HG03342 (cell line): ENCODE measurements around the gene RBM28.
"Not testable (repeated sequence)": the region's sequence is repeated elsewhere in the genome, so short reads cannot be mapped to it uniquely, and the experiment has no call there.

Source experiments
- ATAC-seq: cut with Tn5 transposase; IDR thresholded peaks from one replicate; pipeline ENCODE4 v1.9.1; 2021; ENCODE audit warnings: mild to moderate bottlenecking, moderate library complexity; ENCODE audit not compliant: unreplicated experiment

Gene RBM28

DNA sequence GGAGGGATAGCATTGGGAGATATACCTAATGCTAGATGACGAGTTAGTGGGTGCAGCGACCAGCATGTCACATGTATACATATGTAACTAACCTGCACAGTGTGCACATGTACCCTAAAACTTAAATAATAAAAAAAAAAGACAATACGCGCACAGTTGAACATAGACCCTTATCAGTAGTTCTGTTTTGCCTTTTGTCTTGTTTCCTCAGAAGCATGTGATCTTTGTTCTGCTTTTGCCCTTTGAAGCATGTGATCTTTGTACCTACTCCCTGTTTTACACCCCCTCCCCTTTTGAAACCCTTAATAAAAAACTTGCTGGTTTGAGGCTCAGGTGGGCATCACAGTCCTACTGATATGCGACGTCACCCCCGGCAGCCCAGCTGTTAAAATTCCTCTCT, 45.7 kb downstream of the RBM28 start:
- not testable (repeated sequence) for ATAC-seq

DNA sequence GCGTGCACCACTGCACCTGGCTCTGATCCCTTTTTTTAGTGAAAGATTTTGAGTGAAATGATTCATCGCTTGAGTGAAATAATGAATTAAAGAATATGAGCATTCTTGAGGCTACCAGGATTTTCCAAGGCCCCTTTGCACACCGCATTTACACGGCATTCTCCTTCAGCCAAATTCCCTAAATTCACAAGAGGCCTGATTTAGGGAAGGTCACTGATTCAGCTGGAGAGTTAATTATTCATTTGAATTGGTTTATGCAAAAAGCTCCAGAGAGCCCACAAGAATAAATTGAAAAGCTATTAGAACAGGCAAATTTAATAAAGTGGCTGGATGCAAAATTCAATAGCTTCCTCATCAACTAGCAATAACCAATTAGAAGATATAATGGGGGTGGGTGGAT, 56.2 kb downstream of the RBM28 start:
- no peak for ATAC-seq

DNA sequence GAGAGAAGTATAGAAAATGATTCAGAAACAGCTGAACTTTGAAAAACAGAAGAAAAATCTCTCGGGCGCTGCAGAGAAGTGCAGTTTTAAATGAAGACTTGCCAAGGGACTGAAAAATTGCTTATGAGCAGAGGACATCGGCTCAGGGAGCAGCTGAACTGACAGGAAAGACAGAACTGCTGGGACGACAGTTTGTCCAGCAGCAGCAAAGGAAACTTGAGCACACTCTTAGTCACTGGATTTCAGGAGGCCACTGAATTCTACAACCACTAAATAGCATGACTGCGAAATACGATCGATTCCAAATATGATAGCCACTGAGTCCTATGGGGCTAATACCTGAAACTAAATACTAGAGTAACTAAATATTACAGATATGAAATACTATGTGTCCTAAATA, 59.6 kb downstream of the RBM28 start:
- no peak for ATAC-seq

DNA sequence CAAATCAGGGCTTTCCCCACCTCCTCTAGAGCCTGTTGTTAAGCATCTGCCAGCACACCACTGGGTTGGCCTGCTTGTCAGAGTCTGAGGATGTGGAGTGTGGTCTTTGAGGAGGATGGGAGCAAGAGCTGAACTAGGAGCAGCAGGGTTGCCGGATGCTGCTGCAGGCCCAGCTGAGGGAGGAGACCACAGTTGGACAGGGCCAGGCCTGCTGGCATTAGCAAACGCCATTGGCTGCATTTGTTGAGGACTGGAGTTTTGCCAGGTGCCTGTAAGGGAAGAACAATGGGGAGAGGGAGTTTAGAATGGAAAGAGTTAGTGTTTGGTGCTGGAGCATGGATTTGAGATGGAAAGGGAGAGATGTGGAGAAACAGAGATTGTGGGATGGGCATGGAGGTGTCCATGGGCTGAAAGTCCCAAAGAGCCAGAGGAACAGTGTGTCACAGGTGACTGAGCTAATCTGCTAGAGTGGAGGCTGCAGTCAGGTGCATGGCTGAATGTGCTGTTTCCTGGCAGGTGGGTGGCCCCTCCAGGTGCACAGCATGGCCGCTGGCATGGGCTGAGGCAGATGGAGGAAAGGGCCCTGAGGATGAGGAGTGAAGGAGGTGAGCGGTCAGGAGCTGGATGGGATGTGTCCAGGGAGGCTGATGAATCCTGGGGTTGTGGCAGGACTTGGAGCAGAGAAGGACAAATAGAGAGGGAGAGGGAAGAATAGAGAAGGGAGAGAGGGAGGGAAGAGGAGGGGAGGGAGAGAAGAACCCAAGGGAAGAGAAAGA, 61.9 kb downstream of the RBM28 start:
- ATAC-seq, result no peak

DNA sequence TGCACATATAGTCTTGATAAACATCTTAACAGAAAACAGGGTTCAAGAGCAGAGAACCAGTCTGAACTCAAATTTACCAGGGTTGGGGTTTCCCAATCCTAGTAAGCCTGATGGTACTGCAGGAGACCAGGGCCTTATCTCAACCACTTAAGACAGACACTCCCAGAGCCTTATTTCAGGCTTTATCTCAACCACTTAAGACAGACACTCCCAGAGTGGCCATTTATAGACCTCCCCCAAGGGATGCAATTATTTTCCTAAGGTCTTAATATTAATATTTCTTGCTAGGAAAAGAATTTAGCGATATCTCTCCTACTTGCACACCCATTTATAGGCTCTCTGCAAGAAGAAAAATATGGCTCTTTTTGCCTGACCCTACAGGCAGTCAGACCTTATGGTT, 63.3 kb downstream of the RBM28 start:
- not testable (repeated sequence) for ATAC-seq

DNA sequence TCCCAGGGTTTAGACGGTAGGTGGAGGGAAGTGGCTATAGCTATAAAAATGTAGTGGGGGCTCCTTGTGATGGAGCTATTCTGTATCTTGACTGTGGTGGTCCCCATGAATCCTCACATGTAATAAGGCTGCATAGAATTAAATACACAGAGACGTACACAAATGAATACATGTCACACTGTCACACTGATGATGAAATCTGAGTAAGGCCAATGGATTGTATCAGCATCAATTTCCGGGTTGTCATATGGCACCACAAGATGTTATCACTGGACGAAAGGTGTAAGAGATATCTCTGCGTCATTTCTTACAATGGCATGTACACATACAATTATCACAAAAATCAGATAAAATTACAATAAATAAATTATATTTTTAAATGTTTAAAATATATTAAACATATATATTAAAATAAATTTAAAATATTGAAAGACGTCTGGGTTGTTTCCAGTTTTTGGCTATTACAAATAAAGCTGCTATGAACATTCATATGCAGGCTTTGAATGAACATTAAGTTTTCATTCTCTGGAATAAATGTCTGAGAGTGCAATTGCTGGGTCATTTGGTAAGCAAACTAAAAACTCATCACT, 64.5 kb downstream of the RBM28 start:
- ATAC-seq, result no peak

DNA sequence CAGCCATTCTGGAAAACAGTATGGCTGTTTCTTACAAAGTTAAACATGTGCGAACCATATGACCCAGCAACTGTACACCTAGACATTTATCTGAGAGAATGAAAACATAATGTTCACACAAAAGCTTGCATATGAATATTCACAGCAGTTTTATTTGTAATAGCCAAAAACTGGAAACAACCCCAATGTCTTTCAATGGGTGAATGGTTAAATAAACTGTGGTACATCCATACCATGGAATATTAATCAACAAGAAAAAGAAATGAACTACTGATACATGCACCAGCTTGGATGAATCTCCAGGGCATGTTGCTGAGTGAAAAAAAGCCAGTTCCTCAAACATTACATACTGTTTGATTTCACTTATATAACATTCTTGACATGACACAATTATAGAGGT, 65.3 kb downstream of the RBM28 start:
- ATAC-seq, result no peak

DNA sequence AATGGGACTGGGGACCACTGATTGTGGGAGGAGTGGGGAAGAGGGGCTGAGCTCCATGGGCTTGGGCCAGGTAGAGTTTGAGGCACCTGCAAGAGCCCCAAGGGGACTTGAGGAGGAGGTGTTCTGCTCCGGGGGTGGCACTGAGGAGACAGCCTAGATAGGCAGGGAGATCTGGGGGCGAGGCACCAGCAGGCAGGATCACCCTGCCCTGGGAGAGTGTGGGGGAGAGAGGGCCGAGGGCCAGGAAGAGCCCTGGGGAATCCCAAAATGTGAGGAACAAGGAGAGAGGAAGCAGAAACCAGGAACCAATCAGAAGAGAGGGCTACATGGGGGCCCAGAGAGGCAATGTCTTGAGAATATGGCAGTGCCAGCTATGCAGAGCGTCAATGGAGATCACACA, 68.0 kb downstream of the RBM28 start:
- no peak for ATAC-seq

DNA sequence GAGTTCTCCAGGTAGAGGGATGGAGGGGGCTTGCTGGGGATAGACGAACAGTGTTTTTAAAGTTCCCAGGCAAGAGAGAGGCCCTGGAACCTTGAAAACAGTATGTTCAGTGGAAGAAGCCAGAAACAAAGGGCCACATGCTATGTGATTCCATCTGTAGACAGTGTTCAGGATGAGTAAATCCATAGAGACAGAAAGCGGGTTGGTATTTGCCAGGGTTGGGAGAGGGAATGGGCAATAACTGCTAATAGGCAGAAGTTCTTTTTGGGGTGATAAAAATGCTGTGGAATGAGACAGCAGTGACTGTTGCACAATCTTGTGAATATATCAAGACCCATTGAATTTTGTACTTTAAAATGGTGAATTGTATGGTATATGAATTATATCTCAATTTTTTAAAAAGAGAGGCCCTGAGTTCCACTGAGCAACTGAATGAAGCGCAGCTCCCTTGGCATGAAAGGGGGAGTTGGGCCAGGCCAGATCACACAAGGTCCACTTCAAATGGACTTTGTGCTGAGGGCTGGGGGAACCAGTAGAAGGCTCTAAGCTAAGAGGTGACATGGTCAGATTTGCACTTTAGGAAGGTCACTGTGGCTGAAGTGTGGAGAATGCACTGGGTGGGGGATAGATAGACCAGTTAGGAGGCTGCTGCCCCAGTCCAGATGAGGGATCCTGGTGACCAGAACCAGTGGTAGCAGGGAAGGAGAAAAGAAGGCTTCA, 68.7 kb downstream of the RBM28 start:
- no peak for ATAC-seq

DNA sequence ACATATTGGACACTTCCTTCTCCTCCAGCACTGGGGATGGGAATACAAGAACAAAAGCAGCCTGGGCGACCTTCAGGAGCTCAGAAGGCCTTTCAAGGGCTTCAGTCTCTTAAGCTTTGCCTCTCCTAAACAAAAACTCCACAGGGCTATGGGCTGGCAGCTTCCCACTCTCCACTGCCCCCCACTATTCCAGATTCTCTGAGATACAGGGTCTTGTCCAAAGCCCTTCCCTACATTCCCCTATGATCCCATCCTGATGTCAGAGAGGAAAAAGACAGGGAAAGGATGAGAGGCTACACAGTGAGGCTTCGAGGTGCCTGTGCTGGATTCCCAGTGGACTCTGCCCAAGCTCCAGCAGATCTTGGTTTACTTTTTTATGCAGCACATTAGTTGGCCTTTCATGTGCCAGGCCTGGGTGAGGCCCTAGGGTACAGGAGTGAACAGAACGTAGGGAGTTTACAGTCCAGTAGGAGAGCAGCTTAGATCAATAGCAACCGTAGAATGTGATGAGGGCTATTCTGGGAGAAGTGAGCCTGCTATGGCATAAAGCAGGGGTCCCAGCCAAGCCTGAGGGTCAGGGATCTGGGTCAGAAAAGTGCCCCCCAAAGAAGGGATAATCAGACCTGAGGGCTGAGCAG, 69.3 kb downstream of the RBM28 start:
- no peak for ATAC-seq

DNA sequence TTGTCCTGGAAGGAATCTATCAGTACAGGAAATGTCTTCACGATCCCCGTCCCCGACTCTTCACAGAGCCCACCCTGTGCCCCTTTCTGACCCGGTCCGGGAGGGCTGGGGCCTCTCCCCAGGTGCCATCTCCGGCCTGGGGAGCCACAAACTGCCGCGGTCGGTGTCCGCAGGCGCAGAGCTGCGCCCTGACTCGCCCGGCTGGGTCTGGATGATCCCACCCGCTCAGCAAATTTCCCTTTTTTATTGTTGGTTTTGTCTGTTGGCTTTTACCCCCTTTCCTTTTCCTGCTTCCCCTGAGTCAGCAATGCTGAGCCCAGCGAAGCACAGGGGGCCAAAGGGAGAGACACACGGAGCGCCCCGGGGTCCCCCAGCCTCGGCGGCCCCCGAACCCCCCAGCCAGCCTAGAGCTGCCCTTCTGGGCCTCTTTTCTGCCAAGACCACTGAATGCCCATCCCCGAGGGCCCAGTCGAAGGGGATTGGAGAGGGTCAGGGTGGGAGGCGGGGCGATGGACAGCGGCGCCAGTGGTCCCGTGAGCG, 71.7 kb downstream of the RBM28 start:
- no peak for ATAC-seq

DNA sequence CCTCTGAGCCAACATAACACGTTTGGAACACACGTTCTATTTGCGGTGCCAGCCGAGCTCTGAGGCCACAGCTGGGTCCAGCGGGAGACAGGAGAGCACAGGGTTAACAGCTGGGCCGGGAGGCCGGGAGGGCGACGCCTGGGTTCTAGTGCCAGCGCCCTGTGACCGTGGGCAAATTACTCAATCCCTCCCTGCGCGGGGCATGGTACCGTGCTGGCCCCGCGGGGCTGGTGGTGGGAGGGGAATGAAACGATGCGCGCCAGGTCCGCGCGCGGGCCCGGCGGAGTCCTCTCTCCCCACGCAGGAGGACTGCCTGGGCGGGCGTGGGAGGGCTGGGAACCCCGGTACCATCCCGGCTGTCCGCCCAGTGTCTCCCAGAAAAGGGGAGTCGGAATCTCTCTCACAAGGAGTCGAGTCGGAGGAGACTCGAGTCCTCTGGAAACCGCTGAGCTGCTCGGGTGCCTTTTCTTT, 72.2 kb downstream of the RBM28 start:
- no peak for ATAC-seq

DNA sequence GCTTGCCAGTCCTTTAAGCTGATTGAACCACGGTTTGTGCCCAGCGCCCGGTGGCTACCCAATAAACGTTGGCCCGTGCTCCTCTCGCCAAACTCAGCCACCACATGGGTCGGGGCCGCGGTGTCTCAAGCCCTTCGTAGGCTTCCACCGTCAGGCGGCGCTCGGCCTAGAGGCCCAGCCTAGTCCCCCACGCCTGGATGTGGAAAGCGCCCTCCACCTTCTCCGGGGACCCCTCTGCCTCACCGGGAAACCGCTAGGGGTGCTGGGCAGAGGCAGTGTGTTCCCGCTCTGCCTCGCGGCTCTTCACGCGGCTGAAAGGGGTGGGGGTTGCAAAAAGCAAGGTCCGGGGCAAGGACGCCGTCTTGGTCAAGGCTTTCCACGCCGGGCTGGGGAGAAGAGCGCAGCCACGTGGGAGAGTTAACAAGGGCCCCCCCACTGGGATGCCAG, 72.9 kb downstream of the RBM28 start:
- ATAC-seq, result no peak

DNA sequence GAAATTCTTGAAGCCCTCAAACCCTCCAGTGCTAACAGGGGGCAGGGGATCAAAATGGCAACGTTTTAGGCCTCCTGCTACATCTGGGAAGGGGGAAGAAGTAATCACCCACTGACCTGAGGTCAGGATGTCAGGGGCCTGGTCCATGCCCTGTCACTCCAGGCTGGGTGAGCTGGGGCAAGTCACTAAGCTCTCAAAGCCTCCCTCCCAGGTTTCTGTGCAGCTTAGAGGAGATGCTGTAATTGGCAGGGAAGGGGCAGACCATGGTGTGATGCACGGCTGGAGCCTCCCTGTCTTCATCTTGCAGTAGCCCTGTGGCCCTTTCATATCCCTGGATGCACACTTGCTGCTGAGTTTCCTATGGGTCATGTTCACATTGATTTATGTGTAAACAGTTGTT, 75.5 kb downstream of the RBM28 start:
- no peak for ATAC-seq

DNA sequence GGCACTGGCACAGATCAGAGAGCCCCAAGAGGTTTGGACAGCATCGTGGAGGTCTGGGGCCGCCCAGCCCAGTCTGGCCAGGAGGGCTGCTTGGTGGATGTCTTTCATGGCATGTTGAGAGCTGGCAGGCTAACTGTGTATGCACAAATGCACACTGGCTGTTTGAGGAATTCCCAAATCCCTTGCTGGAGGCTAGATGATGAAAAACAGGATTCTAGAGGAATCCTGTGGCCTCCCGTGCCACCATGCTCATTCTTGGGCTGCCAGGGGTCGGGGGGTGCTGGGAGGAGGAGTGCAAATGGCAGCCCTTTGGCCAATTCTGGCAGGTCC, 76.1 kb downstream of the RBM28 start:
- ATAC-seq, result no peak

DNA sequence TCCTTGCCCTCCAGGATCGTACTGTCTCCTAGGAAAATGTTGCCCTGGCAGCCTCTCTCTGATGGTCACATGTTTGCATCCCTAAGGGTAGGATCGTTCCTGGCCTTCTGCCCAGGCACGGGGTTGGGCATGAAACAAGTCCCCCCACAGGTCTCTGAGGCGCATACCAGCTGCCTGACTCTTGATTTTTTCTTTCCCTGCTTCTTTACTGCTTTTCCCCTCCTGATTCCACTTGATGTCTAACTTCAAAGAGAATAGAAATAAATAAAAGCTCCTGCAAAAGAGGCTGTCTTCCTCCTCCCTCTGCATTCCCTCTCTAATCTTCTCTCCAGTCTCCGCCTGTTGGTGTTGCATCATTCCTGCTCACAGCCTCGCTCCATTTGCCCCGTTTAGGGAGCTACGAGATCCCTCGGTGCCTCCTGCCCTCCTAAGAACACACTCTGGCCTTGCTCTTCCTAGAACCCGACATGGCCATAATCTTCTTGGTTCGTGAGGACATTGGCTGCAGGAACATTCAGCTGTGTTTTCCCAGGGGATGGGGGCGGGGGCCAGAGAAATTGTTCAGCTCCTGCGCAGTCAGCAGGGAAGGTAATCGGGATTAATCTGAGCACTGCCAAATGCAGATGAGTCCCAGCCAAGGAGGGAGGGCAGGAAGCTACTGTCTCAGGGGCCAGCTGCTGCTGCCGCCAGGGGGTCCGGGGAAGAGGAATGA, 76.7 kb downstream of the RBM28 start:
- no peak for ATAC-seq

DNA sequence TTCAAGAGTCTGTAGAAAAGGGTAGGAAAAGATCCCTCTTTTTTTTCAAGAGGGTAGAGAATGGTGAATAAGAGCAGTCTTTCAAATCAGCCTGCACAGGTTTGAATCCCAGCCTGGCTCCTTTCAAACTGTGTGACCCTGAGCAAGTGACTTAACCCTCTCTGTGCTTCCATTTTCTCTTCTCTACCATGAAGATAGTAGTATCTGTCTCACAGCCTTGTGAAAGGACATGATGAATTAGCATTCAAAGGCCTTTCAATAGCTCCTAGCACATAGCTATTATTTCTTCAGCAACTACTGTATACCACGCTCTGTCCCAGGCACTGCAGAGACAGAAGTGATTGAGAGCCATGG, 77.2 kb downstream of the RBM28 start:
- ATAC-seq, result no peak

DNA sequence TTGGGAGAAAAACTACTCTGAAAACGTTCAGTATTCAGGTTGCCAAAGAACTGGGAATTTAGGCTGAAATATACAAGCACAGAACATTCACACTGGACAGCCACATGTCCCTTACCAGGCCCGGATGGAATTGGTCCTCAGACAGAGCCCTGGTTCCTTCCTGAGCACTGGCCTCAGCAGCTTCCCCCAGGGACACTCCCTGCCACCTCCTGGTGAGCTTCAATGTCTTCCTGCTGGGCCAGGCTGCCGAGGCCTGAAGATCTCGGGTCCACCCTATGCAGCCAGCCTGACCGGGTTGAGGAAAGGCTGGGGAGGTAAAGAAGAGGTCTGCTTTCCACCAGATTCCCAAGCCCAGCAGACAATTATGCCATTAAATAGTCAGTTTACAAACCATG, 77.8 kb downstream of the RBM28 start:
- ATAC-seq, result no peak

DNA sequence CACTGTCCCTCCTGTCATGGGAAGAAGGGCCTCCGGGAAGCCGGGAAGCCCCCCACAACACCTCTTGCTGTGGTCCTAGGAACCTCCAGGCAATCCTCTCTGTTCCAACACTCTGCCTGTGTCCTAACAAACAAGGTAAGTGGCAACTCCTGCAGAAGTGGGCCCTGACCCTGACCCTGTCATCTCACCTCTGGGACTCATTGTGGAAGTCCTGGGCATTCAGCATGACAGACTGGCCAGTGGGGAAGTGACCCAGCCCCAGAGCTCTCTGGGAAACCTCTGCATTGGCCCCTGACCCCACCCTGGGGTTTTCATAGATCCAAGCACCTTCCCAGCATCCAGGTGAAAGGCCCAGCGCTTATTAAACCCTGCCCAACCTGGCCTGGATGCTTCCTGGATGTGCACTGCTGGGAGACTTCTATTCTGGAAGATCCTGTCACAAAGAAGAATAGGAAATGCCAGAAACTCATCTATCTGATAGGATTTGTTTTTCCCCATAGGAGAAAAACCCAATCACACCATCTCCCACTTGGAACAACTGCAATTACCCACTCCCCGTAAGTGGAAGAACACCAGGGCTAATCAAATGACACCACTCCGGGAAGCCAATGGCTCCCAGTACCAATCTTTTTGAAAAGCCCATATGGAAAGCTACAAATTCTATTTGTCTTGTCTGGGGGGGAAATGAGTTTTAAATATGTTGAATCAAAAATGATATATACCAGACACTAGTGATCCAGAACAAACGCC, 78.4 kb downstream of the RBM28 start:
- ATAC-seq, result no peak

DNA sequence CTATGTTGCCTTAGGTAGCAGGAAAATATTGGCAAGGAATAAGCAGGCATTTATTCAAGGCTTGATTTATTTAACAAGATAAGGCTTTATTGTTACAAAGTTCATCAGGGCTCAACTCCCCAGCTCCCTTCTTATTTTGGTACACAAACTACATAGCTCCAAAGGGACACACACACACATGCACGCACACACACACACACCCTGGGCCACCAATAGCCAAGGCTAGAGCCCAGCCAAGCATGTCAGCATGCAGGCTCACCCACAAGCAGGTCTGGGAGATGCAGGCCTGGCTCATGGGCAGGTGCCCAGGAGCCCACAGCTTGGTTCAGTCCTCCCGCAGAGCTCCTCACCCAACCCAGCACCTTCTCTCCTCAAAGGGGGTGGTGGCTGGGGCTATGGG, 79.2 kb downstream of the RBM28 start:
- ATAC-seq, result no peak
